ENCODE data around the gene VCAN.

VCAN gene

DNA sequence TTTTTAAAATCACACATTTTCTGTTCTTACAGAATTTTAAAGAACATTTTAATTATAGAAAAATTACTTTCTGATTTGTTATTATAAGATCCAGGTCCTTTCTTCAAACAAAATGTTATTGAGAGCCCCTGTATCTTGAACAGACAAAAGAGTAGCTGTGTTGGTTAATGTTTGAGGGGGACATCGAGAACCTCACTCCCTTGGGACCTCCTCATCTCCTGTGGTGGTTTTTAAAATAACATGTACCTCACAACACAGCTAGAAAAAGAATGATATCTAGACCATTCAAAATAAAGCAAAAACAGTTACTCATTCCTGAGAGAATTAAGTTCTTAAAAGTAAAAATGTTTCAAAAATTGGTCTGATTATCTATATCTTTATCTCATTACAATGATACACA, 54.7 kb downstream of the VCAN start:
- ChIA-PET POLR2A (no interaction called here), CTCF (no interaction called here)
- TF ChIP-seq LEF1 (IDR thresholded peaks at IDR 0.05; ENCODE audit: borderline replicate concordance) (no peak), TARDBP (IDR thresholded peaks at IDR 0.05) (no peak), L3MBTL2 (conservative IDR thresholded peaks at IDR 0.05) (no peak), SP1 (IDR thresholded peaks at IDR 0.05) (no peak), SUZ12 (IDR thresholded peaks at IDR 0.05) (no peak), NFRKB (IDR thresholded peaks at IDR 0.05) (no peak), HDGF (IDR thresholded peaks at IDR 0.05; ENCODE audit: borderline replicate concordance) (no peak), BHLHE40 (IDR thresholded peaks at IDR 0.05; ENCODE audit: borderline replicate concordance) (no peak), FOXA1 (IDR thresholded peaks at IDR 0.05) (no peak), ZNF384 (IDR thresholded peaks at IDR 0.05) (no peak), FOXM1 (IDR thresholded peaks at IDR 0.05; ENCODE audit: borderline replicate concordance) (no peak), ELF4 (IDR thresholded peaks at IDR 0.05) (no peak)
- no peak for DNase-seq (ENCODE audit: extremely low spot score)

DNA sequence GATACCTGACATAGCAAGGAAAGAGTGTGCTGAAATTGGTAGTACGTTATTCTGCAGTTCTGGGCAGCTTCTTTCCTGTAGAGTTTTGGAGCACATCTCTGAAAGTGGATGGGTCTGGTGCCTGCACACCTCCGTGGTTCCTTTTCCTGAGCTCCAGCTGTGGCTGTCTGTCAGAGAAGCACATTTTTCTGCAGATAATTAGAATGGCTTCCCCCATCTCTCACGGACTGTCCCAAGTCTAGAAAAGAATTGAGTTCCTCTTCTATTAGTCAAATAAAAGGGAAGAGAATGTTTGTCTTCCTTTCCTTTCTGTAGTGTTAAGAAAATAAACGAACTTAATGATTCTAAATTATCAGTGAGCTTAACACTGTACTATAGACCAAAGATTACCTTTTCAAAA, 55.7 kb downstream of the VCAN start:
- DNase-seq (ENCODE audit: extremely low spot score), result no peak
- POLR2A ChIA-PET, result no interaction called here
- TF ChIP-seq FOXM1 (IDR thresholded peaks at IDR 0.05; ENCODE audit: borderline replicate concordance) (no peak), ZNF384 (IDR thresholded peaks at IDR 0.05) (no peak), ELF4 (IDR thresholded peaks at IDR 0.05) (no peak), HDGF (IDR thresholded peaks at IDR 0.05; ENCODE audit: borderline replicate concordance) (no peak), L3MBTL2 (conservative IDR thresholded peaks at IDR 0.05) (no peak), SP1 (IDR thresholded peaks at IDR 0.05) (no peak), FOXK2 (IDR thresholded peaks at IDR 0.05) (no peak), BHLHE40 (IDR thresholded peaks at IDR 0.05; ENCODE audit: borderline replicate concordance) (no peak), ARNT (IDR thresholded peaks at IDR 0.05) (no peak), CTBP1 (IDR thresholded peaks at IDR 0.05; ENCODE audit: borderline replicate concordance) (no peak), FOXA1 (IDR thresholded peaks at IDR 0.05) (no peak), LEF1 (IDR thresholded peaks at IDR 0.05; ENCODE audit: borderline replicate concordance) (no peak), SUZ12 (IDR thresholded peaks at IDR 0.05) (no peak), TARDBP (IDR thresholded peaks at IDR 0.05) (no peak), NFRKB (IDR thresholded peaks at IDR 0.05) (no peak)
- TF ChIP-seq, protein P1, sequence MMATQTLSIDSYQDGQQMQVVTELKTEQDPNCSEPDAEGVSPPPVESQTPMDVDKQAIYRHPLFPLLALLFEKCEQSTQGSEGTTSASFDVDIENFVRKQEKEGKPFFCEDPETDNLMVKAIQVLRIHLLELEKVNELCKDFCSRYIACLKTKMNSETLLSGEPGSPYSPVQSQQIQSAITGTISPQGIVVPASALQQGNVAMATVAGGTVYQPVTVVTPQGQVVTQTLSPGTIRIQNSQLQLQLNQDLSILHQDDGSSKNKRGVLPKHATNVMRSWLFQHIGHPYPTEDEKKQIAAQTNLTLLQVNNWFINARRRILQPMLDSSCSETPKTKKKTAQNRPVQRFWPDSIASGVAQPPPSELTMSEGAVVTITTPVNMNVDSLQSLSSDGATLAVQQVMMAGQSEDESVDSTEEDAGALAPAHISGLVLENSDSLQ (IDR thresholded peaks at IDR 0.05), result no peak
- CTCF ChIA-PET, result interaction anchor here (1.0 kb wide), 1 partner anchor 9 kb away, joined by 3 read pairs; no protein-coding TSS in a partner anchor

DNA sequence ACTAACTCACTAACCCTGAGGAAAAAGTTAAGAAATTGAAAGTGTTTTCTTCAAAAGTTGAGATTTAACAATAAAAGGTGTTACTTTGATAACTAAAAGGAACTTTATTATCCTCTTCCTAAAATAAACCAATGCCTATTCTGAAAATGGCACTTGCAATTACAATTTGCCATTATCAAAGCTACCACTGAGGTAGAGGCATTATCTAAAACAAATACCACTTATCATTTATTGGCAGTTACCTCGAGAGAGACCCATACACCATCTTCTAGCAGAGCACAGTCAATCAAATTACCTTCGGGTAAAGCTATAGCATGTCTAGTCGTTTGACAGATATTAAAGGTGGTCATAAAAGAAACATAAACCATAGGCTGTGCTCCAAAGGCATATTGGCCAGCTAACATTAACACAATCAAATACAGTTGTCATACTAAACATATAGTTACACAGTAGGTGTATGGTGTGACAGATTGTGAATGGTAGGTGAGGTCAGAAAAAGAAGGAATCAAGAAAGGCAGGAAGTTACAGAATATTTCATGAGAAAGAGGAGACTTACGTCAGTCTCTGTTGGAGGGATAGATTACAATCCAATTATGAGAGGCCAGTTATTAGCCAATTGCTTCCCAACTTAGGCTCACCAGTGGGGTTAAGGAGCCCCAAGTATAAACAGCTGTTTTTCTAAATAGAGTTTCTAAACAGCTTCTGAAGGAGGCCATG, 56.3 kb downstream of the VCAN start:
- CTCF ChIA-PET, result interaction anchor here (1.0 kb wide), 1 partner anchor 9 kb away, joined by 3 read pairs; no protein-coding TSS in a partner anchor
- no peak for DNase-seq (ENCODE audit: extremely low spot score)
- POLR2A ChIA-PET, result no interaction called here
- TF ChIP-seq, protein P1 (IDR thresholded peaks at IDR 0.05), result peak; percentile 89
- TF ChIP-seq CTBP1 (IDR thresholded peaks at IDR 0.05; ENCODE audit: borderline replicate concordance) (0 out of 2 replicates have a peak, but pooled peaks have one; percentile 13), LEF1 (IDR thresholded peaks at IDR 0.05; ENCODE audit: borderline replicate concordance) (no peak), FOXK2 (IDR thresholded peaks at IDR 0.05) (no peak), FOXM1 (IDR thresholded peaks at IDR 0.05; ENCODE audit: borderline replicate concordance) (no peak), L3MBTL2 (conservative IDR thresholded peaks at IDR 0.05) (no peak), SUZ12 (IDR thresholded peaks at IDR 0.05) (no peak), ARNT (IDR thresholded peaks at IDR 0.05) (no peak), ZNF384 (IDR thresholded peaks at IDR 0.05) (no peak), SP1 (IDR thresholded peaks at IDR 0.05) (no peak), TARDBP (IDR thresholded peaks at IDR 0.05) (no peak), NFRKB (IDR thresholded peaks at IDR 0.05) (no peak)

DNA sequence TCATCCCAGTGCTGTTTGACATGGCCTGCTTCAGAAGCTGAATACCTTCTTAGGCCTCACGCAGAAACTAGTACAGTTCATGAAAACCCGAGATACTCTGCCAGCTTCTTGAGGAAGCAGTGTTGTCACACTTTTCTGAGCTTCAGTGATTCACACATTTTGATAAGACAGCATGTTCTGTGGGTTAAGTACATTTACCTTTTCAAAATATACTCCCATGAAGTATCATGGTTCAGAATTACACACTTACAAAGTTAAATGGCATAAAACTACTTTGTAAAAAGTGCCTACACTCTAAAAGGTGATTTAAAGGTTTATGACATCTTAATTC, 56.9 kb downstream of the VCAN start:
- no peak for DNase-seq (ENCODE audit: extremely low spot score)
- CTCF ChIA-PET, result no interaction called here
- TF ChIP-seq SUZ12 (IDR thresholded peaks at IDR 0.05), result no peak
- no peak for TF ChIP-seq FOXM1 (IDR thresholded peaks at IDR 0.05; ENCODE audit: borderline replicate concordance)
- TF ChIP-seq FOXA1 (IDR thresholded peaks at IDR 0.05), result no peak
- no peak for TF ChIP-seq SP1 (IDR thresholded peaks at IDR 0.05)
- TF ChIP-seq L3MBTL2 (conservative IDR thresholded peaks at IDR 0.05), result no peak
- TF ChIP-seq, protein P1 (IDR thresholded peaks at IDR 0.05), result no peak
- TF ChIP-seq NFRKB (IDR thresholded peaks at IDR 0.05), result no peak
- TF ChIP-seq ZNF384 (IDR thresholded peaks at IDR 0.05), result no peak
- TF ChIP-seq FOXK2 (IDR thresholded peaks at IDR 0.05), result no peak
- TF ChIP-seq TARDBP (IDR thresholded peaks at IDR 0.05), result no peak
- no peak for TF ChIP-seq LEF1 (IDR thresholded peaks at IDR 0.05; ENCODE audit: borderline replicate concordance)
- POLR2A ChIA-PET, result no interaction called here

DNA sequence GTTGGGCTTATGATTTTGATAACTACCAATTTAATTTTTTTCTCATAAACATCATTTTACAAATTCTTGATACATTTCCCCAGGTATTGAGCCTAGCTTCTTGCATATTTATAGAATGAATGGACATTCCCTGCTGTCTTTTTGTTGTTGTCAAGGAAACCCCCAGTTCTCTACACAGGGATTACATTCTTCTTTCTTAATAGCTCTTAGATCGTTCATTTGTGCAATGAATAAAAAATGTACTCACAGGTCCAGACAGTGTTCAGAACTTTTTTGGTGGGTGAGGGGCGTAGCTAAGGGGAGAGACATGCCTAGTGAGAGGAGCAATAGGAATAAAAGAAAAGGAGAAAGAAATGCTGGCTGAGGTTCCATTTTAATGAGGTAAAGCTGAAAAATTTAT, 58.6 kb downstream of the VCAN start:
- no peak for DNase-seq (ENCODE audit: extremely low spot score)
- TF ChIP-seq FOXA1 (IDR thresholded peaks at IDR 0.05) (no peak), HDGF (IDR thresholded peaks at IDR 0.05; ENCODE audit: borderline replicate concordance) (no peak), FOXK2 (IDR thresholded peaks at IDR 0.05) (no peak), ARNT (IDR thresholded peaks at IDR 0.05) (no peak), FOXM1 (IDR thresholded peaks at IDR 0.05; ENCODE audit: borderline replicate concordance) (no peak), SUZ12 (IDR thresholded peaks at IDR 0.05) (no peak), BHLHE40 (IDR thresholded peaks at IDR 0.05; ENCODE audit: borderline replicate concordance) (no peak)
- TF ChIP-seq, protein P1 (IDR thresholded peaks at IDR 0.05), result no peak
- ChIA-PET CTCF (interaction anchor here (1.0 kb wide), 1 partner anchor 57 kb away, joined by 3 read pairs; no protein-coding TSS in a partner anchor), POLR2A (no interaction called here)
